NCI-H2196 treated with DMSO at 0.1 percent for 48 hours (cell line): ENCODE data around the gene IQGAP2.
"Not testable (repeated sequence)": the region's sequence is repeated elsewhere in the genome, so short reads cannot be mapped to it uniquely, and the experiment has no call there.

Experiments used
- DNase-seq: peaks from one replicate; lab custom pipeline; 2025; ENCODE audit not compliant: unreplicated experiment; lab: John Stamatoyannopoulos, UW

IQGAP2 gene

GRCh38 chr5:76402886-76403765 is at the start of gene IQGAP2:
Gene IQGAP2 (plus strand): TSS chr5:76403285. CDS start chr5:76403546, 261 bp downstream.
- no peak for DNase-seq

GRCh38 chr5:76356887-76357286 is 46.2 kb upstream of the IQGAP2 start:
- DNase-seq = no peak

- DNase-seq = no peak
Observed at GRCh38 chr5:76363352-76364225, 39.5 kb upstream of the IQGAP2 start.

GRCh38 chr5:76364226-76364589 is 38.9 kb upstream of the IQGAP2 start:
- no peak for DNase-seq

GRCh38 chr5:76365561-76365960 is 37.5 kb upstream of the IQGAP2 start:
- no peak for DNase-seq

- no peak for DNase-seq
Observed at GRCh38 chr5:76366596-76366995, 36.5 kb upstream of the IQGAP2 start.

GRCh38 chr5:76367623-76368371 is 35.3 kb upstream of the IQGAP2 start:
- DNase-seq = no peak

- no peak for DNase-seq
Observed at GRCh38 chr5:76368941-76369340, 34.1 kb upstream of the IQGAP2 start.

- DNase-seq = not testable (repeated sequence)
Observed at GRCh38 chr5:76369668-76370067, 33.4 kb upstream of the IQGAP2 start.

- no peak for DNase-seq
Observed at GRCh38 chr5:76371960-76372322, 31.1 kb upstream of the IQGAP2 start.

GRCh38 chr5:76372323-76373054 is 30.6 kb upstream of the IQGAP2 start:
- no peak for DNase-seq

GRCh38 chr5:76376148-76376865 is 26.8 kb upstream of the IQGAP2 start:
- DNase-seq = no peak

- DNase-seq = no peak
Observed at GRCh38 chr5:76376866-76377230, 26.2 kb upstream of the IQGAP2 start.

GRCh38 chr5:76378355-76378754 is 24.7 kb upstream of the IQGAP2 start:
- no peak for DNase-seq

- DNase-seq = no peak
Observed at GRCh38 chr5:76379316-76379715, 23.8 kb upstream of the IQGAP2 start.

- DNase-seq = no peak
Observed at GRCh38 chr5:76379855-76380254, 23.2 kb upstream of the IQGAP2 start.

- DNase-seq = no peak
Observed at GRCh38 chr5:76380346-76381066, 22.6 kb upstream of the IQGAP2 start.

- DNase-seq = no peak
Observed at GRCh38 chr5:76383126-76383832, 19.8 kb upstream of the IQGAP2 start.

- DNase-seq = no peak
Observed at GRCh38 chr5:76384189-76384588, 18.9 kb upstream of the IQGAP2 start.
